Measurements from ENCODE around the gene SIX2.

The SIX2 gene

DNA sequence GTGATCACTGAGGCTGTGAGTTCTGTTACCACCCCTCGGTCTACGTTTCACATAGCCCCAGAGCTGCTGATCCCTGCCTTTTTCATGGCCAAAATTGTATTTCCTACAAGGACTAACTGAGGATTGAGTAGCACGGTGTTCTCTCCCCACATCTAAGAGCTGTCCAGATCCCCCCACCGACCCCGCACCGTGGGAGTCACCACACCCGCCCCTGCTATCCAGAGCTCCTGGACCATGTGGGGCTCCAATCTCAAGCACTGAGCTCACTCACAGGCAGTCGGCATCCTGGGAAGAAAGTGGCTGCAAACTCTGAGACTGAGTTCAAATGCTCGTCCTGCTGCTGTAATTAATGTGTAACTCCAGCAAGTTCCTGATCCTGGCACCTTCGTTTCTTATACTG is 9.7 kb downstream of the SIX2 start:
- no peak for DNase-seq
- H2AFZ ChIP-seq (ENCODE audit: low read depth, low read length): no peak overlapping the region
- H3K18ac ChIP-seq (ENCODE audit: low read depth in 1 of 2, low read length in 2 of 2): no peak overlapping the region
- peaks cover 45 to 95% of the 10 kb centered on the region in 2 experiments for H3K27me3 ChIP-seq (ENCODE audit: control insufficient read depth in 1 of 2, insufficient read depth in 1 of 2, low read length in 2 of 2)
- no peak overlapping the region for H2BK5ac ChIP-seq (ENCODE audit: low read depth, low read length, poor library complexity, severe bottlenecking)
- no peak overlapping the region for H3K14ac ChIP-seq (ENCODE audit: low read length in 2 of 2)
- H3K4ac ChIP-seq (ENCODE audit: low read depth in 1 of 2, low read length in 2 of 2): no peak overlapping the region
- peaks cover 23% of the 10 kb centered on the region for H3K4me1 ChIP-seq (ENCODE audit: control insufficient read depth, insufficient read depth, low read depth, low read length)
- H3K36me3 ChIP-seq (ENCODE audit: control insufficient read depth in 1 of 2, insufficient read depth in 2 of 2, low read depth in 1 of 2, low read length in 2 of 2): peaks cover 0 to 9% of the 10 kb centered on the region in 2 experiments
- H3K4me2 ChIP-seq (ENCODE audit: low read length, poor library complexity, severe bottlenecking): no peak overlapping the region
- H2BK15ac ChIP-seq (ENCODE audit: low read depth, poor library complexity, severe bottlenecking): no peak overlapping the region
- H2AK5ac ChIP-seq (ENCODE audit: low read length, severe bottlenecking): no peak overlapping the region
- no peak overlapping the region for H3K23ac ChIP-seq (ENCODE audit: low read length in 2 of 2)
- WGBS: 72% methylated on average over 9 of the region's 10 CpGs
- no peaks in the 10 kb centered on the region for H3K9me3 ChIP-seq (ENCODE audit: control insufficient read depth, low read length)
- no peak overlapping the region for H4K91ac ChIP-seq (ENCODE audit: low read length)
- H2BK12ac ChIP-seq (ENCODE audit: low read length in 2 of 2): no peak overlapping the region
- no peak overlapping the region for H3K9ac ChIP-seq (ENCODE audit: low read length)
- peaks cover 4% of the 10 kb centered on the region for H3K79me1 ChIP-seq (replicated peaks; ENCODE audit: low read length, poor library complexity, severe bottlenecking)
- H3K27ac ChIP-seq (ENCODE audit: low read length, poor library complexity, severe bottlenecking): no peak overlapping the region
- no peak overlapping the region for H3K4me3 ChIP-seq (ENCODE audit: insufficient read depth in 1 of 2, low read depth in 1 of 2, low read length in 2 of 2)
- no peak overlapping the region for H4K8ac ChIP-seq (ENCODE audit: low read length)
- no peak overlapping the region for H2BK120ac ChIP-seq (ENCODE audit: low read depth, low read length)

DNA sequence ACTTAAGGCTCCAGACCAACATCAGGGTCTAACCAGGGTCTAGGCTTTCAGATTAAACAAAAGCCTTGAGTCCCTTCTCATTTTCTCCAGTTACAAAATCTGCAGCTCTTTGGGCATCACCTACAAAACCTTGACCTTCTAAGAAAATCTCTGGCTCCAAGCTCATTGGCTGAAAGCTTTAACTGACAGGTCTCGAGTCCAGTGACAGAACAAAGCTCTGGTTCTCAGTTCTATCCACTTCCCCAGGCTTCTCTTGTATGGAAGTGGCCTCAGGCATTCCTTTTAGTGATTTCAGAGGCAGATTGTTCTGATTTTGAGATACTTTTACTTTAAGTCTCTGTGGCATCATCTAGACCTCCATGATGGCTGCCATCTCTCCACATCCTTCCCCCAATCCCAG is 11.3 kb downstream of the SIX2 start:
- peaks cover 14% of the 10 kb centered on the region for H3K4me1 ChIP-seq (ENCODE audit: control insufficient read depth, insufficient read depth, low read depth, low read length)
- peaks cover 0 to 1% of the 10 kb centered on the region in 2 experiments for H3K36me3 ChIP-seq (ENCODE audit: control insufficient read depth in 1 of 2, insufficient read depth in 2 of 2, low read depth in 1 of 2, low read length in 2 of 2)
- no peaks in the 10 kb centered on the region for H3K9me3 ChIP-seq (ENCODE audit: control insufficient read depth, low read length)
- H3K4me3 ChIP-seq (ENCODE audit: insufficient read depth in 1 of 2, low read depth in 1 of 2, low read length in 2 of 2): no peak overlapping the region
- no peak overlapping the region for H3K18ac ChIP-seq (ENCODE audit: low read depth in 1 of 2, low read length in 2 of 2)
- H2BK12ac ChIP-seq (ENCODE audit: low read length in 2 of 2): no peak overlapping the region
- H2BK15ac ChIP-seq (ENCODE audit: low read depth, poor library complexity, severe bottlenecking): no peak overlapping the region
- WGBS: 57% methylated on average over 1 of the region's 1 CpG
- no peak overlapping the region for H3K23ac ChIP-seq (ENCODE audit: low read length in 2 of 2)
- H4K91ac ChIP-seq (ENCODE audit: low read length): no peak overlapping the region
- no peak overlapping the region for H2AK5ac ChIP-seq (ENCODE audit: low read length, severe bottlenecking)
- H2BK5ac ChIP-seq (ENCODE audit: low read depth, low read length, poor library complexity, severe bottlenecking): no peak overlapping the region
- peaks cover 43 to 97% of the 10 kb centered on the region in 2 experiments for H3K27me3 ChIP-seq (ENCODE audit: control insufficient read depth in 1 of 2, insufficient read depth in 1 of 2, low read length in 2 of 2)
- H3K27ac ChIP-seq (ENCODE audit: low read length, poor library complexity, severe bottlenecking): no peak overlapping the region
- H3K4me2 ChIP-seq (ENCODE audit: low read length, poor library complexity, severe bottlenecking): no peak overlapping the region
- H4K8ac ChIP-seq (ENCODE audit: low read length): no peak overlapping the region
- H3K9ac ChIP-seq (ENCODE audit: low read length): no peak overlapping the region
- peaks cover 2% of the 10 kb centered on the region for H3K79me1 ChIP-seq (replicated peaks; ENCODE audit: low read length, poor library complexity, severe bottlenecking)
- H3K14ac ChIP-seq (ENCODE audit: low read length in 2 of 2): no peak overlapping the region
- no peak for DNase-seq
- no peak overlapping the region for H2AFZ ChIP-seq (ENCODE audit: low read depth, low read length)
- no peak overlapping the region for H2BK120ac ChIP-seq (ENCODE audit: low read depth, low read length)
- no peak overlapping the region for H3K4ac ChIP-seq (ENCODE audit: low read depth in 1 of 2, low read length in 2 of 2)

DNA sequence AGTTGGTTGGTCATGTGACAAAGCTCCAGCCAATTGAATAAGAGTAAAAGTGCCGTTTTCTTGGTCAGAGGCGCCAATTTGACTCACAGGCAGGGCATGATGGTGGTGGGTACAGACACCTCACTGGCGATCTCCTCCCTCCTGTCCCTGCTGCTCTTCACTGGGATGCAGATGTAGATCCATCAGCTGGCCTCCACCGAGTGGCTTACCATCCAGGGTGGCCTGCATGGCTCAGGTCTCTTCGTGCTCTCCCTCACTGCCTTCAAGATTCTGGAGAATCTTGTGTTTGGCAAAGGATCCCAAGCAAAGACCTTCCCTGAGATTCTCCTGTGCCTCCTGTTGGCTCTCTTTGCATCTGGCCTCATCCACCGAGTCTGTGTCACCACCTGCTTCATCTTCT is 12.9 kb downstream of the SIX2 start:
- no peak overlapping the region for H3K14ac ChIP-seq (ENCODE audit: low read length in 2 of 2)
- H2AFZ ChIP-seq (ENCODE audit: low read depth, low read length): no peak overlapping the region
- H3K4me3 ChIP-seq (ENCODE audit: insufficient read depth in 1 of 2, low read depth in 1 of 2, low read length in 2 of 2): no peak overlapping the region
- no peak overlapping the region for H2BK12ac ChIP-seq (ENCODE audit: low read length in 2 of 2)
- H3K9ac ChIP-seq (ENCODE audit: low read length): no peak overlapping the region
- peaks cover 37 to 96% of the 10 kb centered on the region in 2 experiments for H3K27me3 ChIP-seq (ENCODE audit: control insufficient read depth in 1 of 2, insufficient read depth in 1 of 2, low read length in 2 of 2)
- H3K9me3 ChIP-seq (ENCODE audit: control insufficient read depth, low read length): peaks cover 13% of the 10 kb centered on the region
- H3K27ac ChIP-seq (ENCODE audit: low read length, poor library complexity, severe bottlenecking): no peak overlapping the region
- H2BK120ac ChIP-seq (ENCODE audit: low read depth, low read length): no peak overlapping the region
- peaks cover 9% of the 10 kb centered on the region for H3K4me1 ChIP-seq (ENCODE audit: control insufficient read depth, insufficient read depth, low read depth, low read length)
- H3K4ac ChIP-seq (ENCODE audit: low read depth in 1 of 2, low read length in 2 of 2): no peak overlapping the region
- no peak overlapping the region for H3K18ac ChIP-seq (ENCODE audit: low read depth in 1 of 2, low read length in 2 of 2)
- no peaks in the 10 kb centered on the region for H3K36me3 ChIP-seq (ENCODE audit: control insufficient read depth in 1 of 2, insufficient read depth in 2 of 2, low read depth in 1 of 2, low read length in 2 of 2)
- H3K4me2 ChIP-seq (ENCODE audit: low read length, poor library complexity, severe bottlenecking): no peak overlapping the region
- H2BK15ac ChIP-seq (ENCODE audit: low read depth, poor library complexity, severe bottlenecking): no peak overlapping the region
- H3K79me1 ChIP-seq (replicated peaks; ENCODE audit: low read length, poor library complexity, severe bottlenecking): no peaks in the 10 kb centered on the region
- H4K8ac ChIP-seq (ENCODE audit: low read length): no peak overlapping the region
- H3K23ac ChIP-seq (ENCODE audit: low read length in 2 of 2): no peak overlapping the region
- no peak overlapping the region for H4K91ac ChIP-seq (ENCODE audit: low read length)
- no peak overlapping the region for H2BK5ac ChIP-seq (ENCODE audit: low read depth, low read length, poor library complexity, severe bottlenecking)
- no peak overlapping the region for H2AK5ac ChIP-seq (ENCODE audit: low read length, severe bottlenecking)
- 83% methylated on average over 6 of the region's 6 CpGs for WGBS
- no peak for DNase-seq

DNA sequence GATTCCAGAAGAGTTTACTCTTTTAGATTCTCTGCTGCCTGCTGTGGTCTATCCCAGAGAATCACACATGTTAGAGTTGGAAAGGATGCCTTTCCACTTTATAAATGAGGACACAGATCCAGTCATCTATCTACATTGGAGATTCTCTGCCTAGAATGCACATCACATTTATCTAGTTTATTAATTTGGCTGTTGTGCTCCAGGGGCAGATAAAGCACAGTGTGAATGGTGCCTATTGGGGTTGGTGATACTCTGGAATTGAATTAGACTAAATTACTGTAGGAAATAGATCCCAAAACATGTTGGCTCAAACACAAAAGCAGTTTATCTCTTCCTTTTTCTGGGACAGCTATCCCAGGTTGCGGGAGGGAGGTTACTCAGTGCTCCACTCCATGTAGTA is 14.9 kb downstream of the SIX2 start:
- Histone ChIP-seq H3K79me1 (replicated peaks; ENCODE audit: low read length, poor library complexity, severe bottlenecking) (no peaks in the 10 kb centered on the region), H3K4me1 (ENCODE audit: control insufficient read depth, insufficient read depth, low read depth, low read length) (no peaks in the 10 kb centered on the region), H3K14ac (ENCODE audit: low read length in 2 of 2) (no peak overlapping the region), H3K36me3 (ENCODE audit: control insufficient read depth in 1 of 2, insufficient read depth in 2 of 2, low read depth in 1 of 2, low read length in 2 of 2) (no peaks in the 10 kb centered on the region), H2BK120ac (ENCODE audit: low read depth, low read length) (no peak overlapping the region), H3K9ac (ENCODE audit: low read length) (no peak overlapping the region), H4K91ac (ENCODE audit: low read length) (no peak overlapping the region), H3K23ac (ENCODE audit: low read length in 2 of 2) (no peak overlapping the region), H2BK12ac (ENCODE audit: low read length in 2 of 2) (no peak overlapping the region), H3K4me3 (ENCODE audit: insufficient read depth in 1 of 2, low read depth in 1 of 2, low read length in 2 of 2) (no peak overlapping the region), H3K4ac (ENCODE audit: low read depth in 1 of 2, low read length in 2 of 2) (no peak overlapping the region), H3K27ac (ENCODE audit: low read length, poor library complexity, severe bottlenecking) (no peak overlapping the region), H3K18ac (ENCODE audit: low read depth in 1 of 2, low read length in 2 of 2) (no peak overlapping the region), H2BK5ac (ENCODE audit: low read depth, low read length, poor library complexity, severe bottlenecking) (no peak overlapping the region), H3K27me3 (ENCODE audit: control insufficient read depth in 1 of 2, insufficient read depth in 1 of 2, low read length in 2 of 2) (peaks cover 23 to 95% of the 10 kb centered on the region in 2 experiments), H2AFZ (ENCODE audit: low read depth, low read length) (no peak overlapping the region), H2BK15ac (ENCODE audit: low read depth, poor library complexity, severe bottlenecking) (no peak overlapping the region), H3K9me3 (ENCODE audit: control insufficient read depth, low read length) (peaks cover 19% of the 10 kb centered on the region), H2AK5ac (ENCODE audit: low read length, severe bottlenecking) (no peak overlapping the region), H4K8ac (ENCODE audit: low read length) (no peak overlapping the region), H3K4me2 (ENCODE audit: low read length, poor library complexity, severe bottlenecking) (no peak overlapping the region)
- WGBS: 94% methylated on average over 1 of the region's 1 CpG
- no peak for DNase-seq

All from mesenchymal stem cell (in vitro differentiated cells and primary cell).